Endodermal cell (in vitro differentiated cells): ENCODE results near the gene CSDE1. TPM values are rescaled to one million over a fixed set of nuclear protein-coding genes. Genes with fewer than 3 reads are reported as not detected.
"Not testable (repeated sequence)": the region's sequence is repeated elsewhere in the genome, so short reads cannot be mapped to it uniquely, and the experiment has no call there.

Experiments used
- DNase-seq: peaks from one replicate; pipeline ENCODE4 v3.0.0-alpha.2; 2017
- H3K27ac ChIP-seq: 2 replicates; pipeline ENCODE4 v1.5.1; 2013; ENCODE audit warnings: mild to moderate bottlenecking, low read depth, low read length, moderate library complexity
- H3K27me3 ChIP-seq: 2 replicates; pipeline ENCODE4 v1.6.1; 2013; ENCODE audit warnings: mild to moderate bottlenecking, low read length, moderate library complexity; ENCODE audit not compliant: insufficient read depth, control insufficient read depth, poor library complexity, severe bottlenecking
- H3K36me3 ChIP-seq: 2 replicates; pipeline ENCODE4 v1.7.0; 2013; ENCODE audit warnings: mild to moderate bottlenecking, low read length, moderate library complexity; ENCODE audit not compliant: control insufficient read depth, insufficient read depth
- H3K4me1 ChIP-seq: one replicate; pipeline ENCODE4 v1.7.0; 2013; ENCODE audit warnings: low read length; ENCODE audit not compliant: control insufficient read depth, insufficient read depth
- H3K4me3 ChIP-seq: 2 replicates; pipeline ENCODE4 v1.5.1; 2013; ENCODE audit warnings: mild to moderate bottlenecking, low read length, moderate library complexity
- H3K9ac ChIP-seq: 2 replicates; pipeline ENCODE4 v1.6.1; 2013; ENCODE audit warnings: mild to moderate bottlenecking, low read length, moderate library complexity; ENCODE audit not compliant: poor library complexity, severe bottlenecking; ENCODE audit errors: extremely low read depth
- H3K9me3 ChIP-seq: 2 replicates; pipeline ENCODE4 v1.6.1; 2013; ENCODE audit warnings: mild to moderate bottlenecking, low read length, moderate library complexity; ENCODE audit not compliant: control insufficient read depth
- H3K27ac Mint-ChIP-seq: 2 replicates; pipeline ENCODE4 v1.8.0; 2020; ENCODE audit warnings: mixed read lengths
- H3K27me3 Mint-ChIP-seq: 2 replicates; pipeline ENCODE4 v1.8.0; 2021; ENCODE audit warnings: mild to moderate bottlenecking, mixed read lengths; ENCODE audit not compliant: insufficient read depth
- H3K36me3 Mint-ChIP-seq: 2 replicates; pipeline ENCODE4 v1.8.0; 2020; ENCODE audit warnings: low read depth, mixed read lengths
- H3K4me1 Mint-ChIP-seq: 2 replicates; pipeline ENCODE4 v1.8.0; 2020; ENCODE audit warnings: mixed read lengths
- H3K4me3 Mint-ChIP-seq: 2 replicates; pipeline ENCODE4 v1.8.0; 2020; ENCODE audit warnings: mild to moderate bottlenecking, moderate library complexity, mixed read lengths
- H3K9me3 Mint-ChIP-seq: 2 replicates; pipeline ENCODE4 v1.8.0; 2020; ENCODE audit warnings: mild to moderate bottlenecking, mixed read lengths
- CTCF ChIP-seq: fragments of 200-600 bp; sonication (generic); conservative IDR thresholded peaks from 2 replicates; pipeline ENCODE4 v1.5.0; 2021; ENCODE audit warnings: antibody characterized with exemption, mild to moderate bottlenecking
- WGBS, 2 experiments: methylation state at CpG; one replicate each; pipeline versions ENCODE4 v1.1.5 to v1.1.7; 2013; ENCODE audit warnings: missing lambda C conversion rate in 2 of 2, mixed read lengths in 1 of 2; ENCODE audit not compliant: insufficient coverage in 1 of 2, insufficient read length in 1 of 2; 5-methylcytosine and 5-hydroxymethylcytosine counted together
- total RNA-seq, 2 donors: library from RNA; stranded (reverse); fragmentation: NEBNext Ultra II Directional in 1 of 2; extraction: Animal tissue kit (Norgen Biotek cat#: 25700) in 1 of 2; gene quantifications; 2 replicates in 1 of 2; 3 replicates in 1 of 2; pipeline ENCODE4 v1.2.1, GENCODE V29; 2021

The CSDE1 gene
- total RNA-seq, 2 donors from 2014 or later: 491 to 517 TPM

GRCh38 chr1:114794038-114794437 is 36.3 kb upstream of the CSDE1 start:
- H3K36me3 ChIP-seq: no peaks in the 10 kb centered on the region
- H3K9ac ChIP-seq: no peak overlapping the region
- Mint-ChIP-seq H3K27ac (no peak overlapping the region), H3K4me1 (no peaks in the 10 kb centered on the region), H3K4me3 (no peak overlapping the region), H3K9me3 (peaks cover 20% of the 10 kb centered on the region), H3K27me3 (peaks cover 21% of the 10 kb centered on the region), H3K36me3 (no peaks in the 10 kb centered on the region)
- H3K4me3 ChIP-seq: no peak overlapping the region
- no peak for DNase-seq
- no peak overlapping the region for H3K27ac ChIP-seq
- TF ChIP-seq CTCF: no peak
- H3K4me1 ChIP-seq: no peaks in the 10 kb centered on the region
- whole genome bisulfite sequencing, 2 experiments: 73 to 97% methylated on average over 2 of the region's 2 CpGs
- H3K9me3 ChIP-seq: no peaks in the 10 kb centered on the region
- peaks cover 19% of the 10 kb centered on the region for H3K27me3 ChIP-seq

GRCh38 chr1:114790581-114790980 is 32.8 kb upstream of the CSDE1 start:
- not testable (repeated sequence) for H3K4me1 ChIP-seq, H3K4me1 Mint-ChIP-seq, DNase-seq, H3K4me3 ChIP-seq, H3K27ac Mint-ChIP-seq, H3K36me3 Mint-ChIP-seq, H3K9me3 ChIP-seq, H3K36me3 ChIP-seq, H3K4me3 Mint-ChIP-seq, H3K9ac ChIP-seq, H3K27ac ChIP-seq
- H3K27me3 ChIP-seq: peaks cover 12% of the 10 kb centered on the region
- Mint-ChIP-seq H3K27me3 (peaks cover 44% of the 10 kb centered on the region), H3K9me3 (peaks cover 34% of the 10 kb centered on the region)
- 93 to 98% methylated on average over 12 to 23 of the region's 25 CpGs for WGBS, 2 experiments

- H3K4me3 Mint-ChIP-seq, H3K36me3 ChIP-seq, H3K4me3 ChIP-seq, H3K9ac ChIP-seq, H3K4me1 ChIP-seq, H3K27ac ChIP-seq, H3K4me1 Mint-ChIP-seq, H3K9me3 ChIP-seq, H3K27ac Mint-ChIP-seq, DNase-seq, H3K36me3 Mint-ChIP-seq: not testable (repeated sequence)
- WGBS, 2 experiments: 60% methylated on average over 1 of the region's 1 CpG; no CpG with 5 or more reads in 1 of the 2 experiments
- Mint-ChIP-seq H3K27me3 (peaks cover 73% of the 10 kb centered on the region), H3K9me3 (peaks cover 30% of the 10 kb centered on the region)
- peaks cover 41% of the 10 kb centered on the region for H3K27me3 ChIP-seq
These were observed 28.7 kb upstream of the CSDE1 start for GRCh38 chr1:114786440-114786839.

- no peak for DNase-seq
- Mint-ChIP-seq H3K27me3 (peaks cover 58% of the 10 kb centered on the region), H3K9me3 (peaks cover 20% of the 10 kb centered on the region)
These were observed 24.7 kb upstream of the CSDE1 start for GRCh38 chr1:114782476-114782875.

More at GRCh38 chr1:114782476-114782875, 24.7 kb upstream of the CSDE1 start:
- Histone ChIP-seq H3K27me3 (peaks cover 41% of the 10 kb centered on the region), H3K36me3 (peaks cover 15% of the 10 kb centered on the region), H3K9ac (no peak overlapping the region), H3K4me1 (no peaks in the 10 kb centered on the region), H3K27ac (no peak overlapping the region), H3K4me3 (no peak overlapping the region), H3K9me3 (no peaks in the 10 kb centered on the region)
- no peak overlapping the region for H3K27ac Mint-ChIP-seq
- H3K4me1 Mint-ChIP-seq: no peaks in the 10 kb centered on the region
- no peak for TF ChIP-seq CTCF
- WGBS, 2 experiments: 82 to 83% methylated on average over 3 to 5 of the region's 5 CpGs
- H3K4me3 Mint-ChIP-seq: no peak overlapping the region
- peaks cover 14% of the 10 kb centered on the region for H3K36me3 Mint-ChIP-seq
